Measurements from ENCODE around the gene FYCO1.

GRCh38 chr3:45965653-45966052 is 30.0 kb downstream of the FYCO1 start:
- TF ChIP-seq POLR2A (IDR thresholded peaks at IDR 0.05; ENCODE audit: low read depth, low read length) (no peak), POLR2AphosphoS5 (IDR thresholded peaks at IDR 0.05; ENCODE audit: low read depth, low read length) (no peak), TAF1 (IDR thresholded peaks at IDR 0.05; ENCODE audit: low read depth, low read length) (no peak), SPI1 (IDR thresholded peaks at IDR 0.05; ENCODE audit: low read depth, low read length) (no peak), POU2F2 (IDR thresholded peaks at IDR 0.05; ENCODE audit: low read depth, low read length) (no peak), PAX5 (IDR thresholded peaks at IDR 0.05; ENCODE audit: insufficient read depth, low read length, severe bottlenecking) (no peak)
